Measurements from ENCODE around the gene LRRC58. TPM values are rescaled to one million over a fixed set of nuclear protein-coding genes. Genes with fewer than 3 reads are reported as not detected.
"Not testable (repeated sequence)": the region's sequence is repeated elsewhere in the genome, so short reads cannot be mapped to it uniquely, and the experiment has no call there.

Gene LRRC58
- total RNA-seq, 6 experiments from 2014 or later: 7.0 to 18.7 (median 10.3) TPM

DNA sequence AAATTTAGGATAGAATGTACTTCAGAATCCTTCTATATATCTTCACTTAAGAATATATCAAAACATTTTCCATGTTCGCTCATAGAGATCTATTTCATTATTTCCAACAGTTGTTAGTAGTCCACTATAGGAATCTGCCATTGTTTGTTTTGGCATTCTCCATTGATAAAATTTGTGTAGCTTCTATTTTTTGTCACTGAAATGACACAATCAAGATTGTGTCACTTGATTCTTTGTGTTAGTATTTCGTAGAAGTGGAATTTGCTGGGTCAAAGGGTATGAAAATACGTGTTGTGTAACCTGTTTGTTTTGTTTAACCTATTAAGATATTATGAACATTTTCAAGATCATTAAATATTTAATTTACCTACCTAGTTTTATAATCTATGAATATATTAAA is 48.2 kb downstream of the LRRC58 start:
- no peak overlapping the region for H3K27ac ChIP-seq
- TF ChIP-seq POLR2A (IDR thresholded peaks at IDR 0.05): no peak
- TF ChIP-seq, protein P1, sequence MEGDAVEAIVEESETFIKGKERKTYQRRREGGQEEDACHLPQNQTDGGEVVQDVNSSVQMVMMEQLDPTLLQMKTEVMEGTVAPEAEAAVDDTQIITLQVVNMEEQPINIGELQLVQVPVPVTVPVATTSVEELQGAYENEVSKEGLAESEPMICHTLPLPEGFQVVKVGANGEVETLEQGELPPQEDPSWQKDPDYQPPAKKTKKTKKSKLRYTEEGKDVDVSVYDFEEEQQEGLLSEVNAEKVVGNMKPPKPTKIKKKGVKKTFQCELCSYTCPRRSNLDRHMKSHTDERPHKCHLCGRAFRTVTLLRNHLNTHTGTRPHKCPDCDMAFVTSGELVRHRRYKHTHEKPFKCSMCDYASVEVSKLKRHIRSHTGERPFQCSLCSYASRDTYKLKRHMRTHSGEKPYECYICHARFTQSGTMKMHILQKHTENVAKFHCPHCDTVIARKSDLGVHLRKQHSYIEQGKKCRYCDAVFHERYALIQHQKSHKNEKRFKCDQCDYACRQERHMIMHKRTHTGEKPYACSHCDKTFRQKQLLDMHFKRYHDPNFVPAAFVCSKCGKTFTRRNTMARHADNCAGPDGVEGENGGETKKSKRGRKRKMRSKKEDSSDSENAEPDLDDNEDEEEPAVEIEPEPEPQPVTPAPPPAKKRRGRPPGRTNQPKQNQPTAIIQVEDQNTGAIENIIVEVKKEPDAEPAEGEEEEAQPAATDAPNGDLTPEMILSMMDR (IDR thresholded peaks at IDR 0.05): no peak
- H3K27me3 ChIP-seq: no peaks in the 10 kb centered on the region
- ATAC-seq (peak; percentile 55 to 88 (median 83)), DNase-seq (no peak)
- intact Hi-C loops (cut with DNase I): no loop called here
- no peaks in the 10 kb centered on the region for H3K9me3 ChIP-seq
- H3K4me1 ChIP-seq: peaks cover 0 to 11% (median 3%) of the 10 kb centered on the region in 4 donors
- H3K36me3 ChIP-seq: no peaks in the 10 kb centered on the region
- H3K4me3 ChIP-seq: no peak overlapping the region
- 23% methylated on average over 3 of the region's 3 CpGs for WGBS (ENCODE audit: insufficient coverage, low coverage, low lambda C conversion rate, missing lambda C conversion rate)

DNA sequence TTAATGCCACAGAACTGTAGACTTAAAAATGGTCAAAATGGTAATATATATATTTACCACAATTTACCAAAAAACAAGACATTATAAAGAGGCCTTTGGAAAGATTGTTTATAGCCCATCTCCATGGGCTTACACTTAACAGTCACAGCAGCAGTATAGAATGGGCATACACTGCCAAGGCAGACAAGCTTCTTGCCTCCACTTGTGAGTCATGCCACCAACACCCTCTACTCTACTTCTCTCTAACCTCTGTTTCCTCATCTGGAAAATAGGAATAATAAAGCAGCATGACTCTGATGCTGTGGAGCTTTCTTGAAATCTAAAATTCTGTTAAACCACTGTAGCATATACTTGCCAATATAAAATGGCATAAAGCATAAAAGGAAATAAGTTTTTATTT is 49.8 kb downstream of the LRRC58 start:
- intact Hi-C loops (cut with DNase I): no loop called here
- H3K36me3 ChIP-seq: no peaks in the 10 kb centered on the region
- TF ChIP-seq, protein P1 (IDR thresholded peaks at IDR 0.05): no peak
- no peak for TF ChIP-seq POLR2A (IDR thresholded peaks at IDR 0.05)
- H3K27ac ChIP-seq: no peak overlapping the region
- ATAC-seq: no peak
- no peak overlapping the region for H3K4me3 ChIP-seq
- DNase-seq: no peak
- H3K9me3 ChIP-seq: no peaks in the 10 kb centered on the region
- H3K27me3 ChIP-seq: no peaks in the 10 kb centered on the region
- peaks cover 0 to 11% (median 3%) of the 10 kb centered on the region in 4 donors for H3K4me1 ChIP-seq

DNA sequence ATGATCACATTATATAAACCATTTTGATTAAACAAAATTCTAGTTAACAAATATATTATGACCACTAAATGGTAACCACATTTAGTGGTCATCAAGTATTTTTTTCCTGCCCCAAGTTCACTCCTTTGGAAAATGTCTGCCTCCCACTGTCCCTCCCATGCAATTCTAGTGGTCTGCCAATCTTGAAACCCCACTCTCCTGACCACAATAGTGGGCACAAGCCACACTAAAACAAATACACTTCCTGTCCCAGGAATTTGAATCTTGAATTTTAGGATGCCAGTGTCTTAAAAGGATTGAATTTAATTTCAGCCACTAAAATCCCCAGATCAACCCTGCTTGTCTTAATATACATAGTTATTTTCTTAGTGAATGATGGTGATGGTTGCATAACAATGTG is 50.2 kb downstream of the LRRC58 start:
- DNase-seq (no peak), ATAC-seq (no peak)
- TF ChIP-seq, protein P1 (IDR thresholded peaks at IDR 0.05): no peak
- no peak for TF ChIP-seq POLR2A (IDR thresholded peaks at IDR 0.05)
- no peak overlapping the region for H3K27ac ChIP-seq
- intact Hi-C loops (cut with DNase I): no loop called here
- no peaks in the 10 kb centered on the region for H3K27me3 ChIP-seq
- no peaks in the 10 kb centered on the region for H3K36me3 ChIP-seq
- H3K4me1 ChIP-seq: peaks cover 0 to 11% (median 3%) of the 10 kb centered on the region in 4 donors
- H3K9me3 ChIP-seq: no peaks in the 10 kb centered on the region
- H3K4me3 ChIP-seq: no peak overlapping the region

DNA sequence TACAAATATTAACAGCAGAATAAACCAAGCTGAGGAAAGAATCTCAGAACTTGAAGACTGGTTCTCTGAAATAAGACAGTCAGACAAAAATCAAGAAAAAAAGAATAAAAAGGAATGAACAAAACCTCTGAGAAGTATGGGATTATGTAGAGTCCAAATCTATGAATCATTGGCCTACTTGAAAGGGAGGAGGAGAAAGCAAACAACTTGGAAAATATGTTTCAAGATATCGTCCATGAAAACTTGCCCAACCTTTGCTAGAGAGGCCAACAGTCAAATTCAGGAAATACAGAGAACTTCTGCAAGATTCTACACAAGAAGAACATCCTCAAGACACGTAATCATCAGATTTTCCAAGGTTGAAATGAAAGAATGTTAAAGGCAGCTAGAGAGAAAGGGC is 57.6 kb downstream of the LRRC58 start:
- H3K36me3 ChIP-seq; ATAC-seq; H3K4me1 ChIP-seq; intact Hi-C loops (cut with DNase I); DNase-seq; H3K27ac ChIP-seq; H3K27me3 ChIP-seq; H3K4me3 ChIP-seq; H3K9me3 ChIP-seq: not testable (repeated sequence)
- 78% methylated on average over 2 of the region's 2 CpGs for WGBS (ENCODE audit: insufficient coverage, low coverage, low lambda C conversion rate, missing lambda C conversion rate)

DNA sequence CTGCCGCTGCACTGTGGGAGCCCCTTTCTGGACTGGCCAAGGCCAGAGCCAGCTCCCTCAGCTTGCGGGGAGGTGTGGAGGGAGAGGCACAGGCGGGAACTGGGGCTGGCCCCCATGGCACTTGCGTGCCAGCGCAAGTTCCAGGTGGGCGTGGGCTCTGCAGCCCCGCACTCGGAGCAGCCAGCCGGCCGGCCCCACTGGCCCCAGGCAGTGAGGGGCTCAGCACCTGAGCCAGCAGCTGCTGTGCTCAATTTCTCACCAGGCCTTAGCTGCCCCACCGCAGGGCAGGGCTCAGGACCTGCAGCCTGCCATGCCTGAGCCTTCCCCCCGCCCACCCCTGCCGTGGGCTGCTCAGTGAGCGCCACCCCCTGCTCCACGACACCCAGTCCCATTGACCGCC is 59.5 kb downstream of the LRRC58 start:
- Histone ChIP-seq H3K9me3 (no peaks in the 10 kb centered on the region), H3K4me1 (peaks cover 0 to 6% (median 0%) of the 10 kb centered on the region in 4 donors), H3K4me3 (no peak overlapping the region), H3K36me3 (no peaks in the 10 kb centered on the region), H3K27me3 (no peaks in the 10 kb centered on the region), H3K27ac (no peak overlapping the region)
- WGBS (ENCODE audit: insufficient coverage, low coverage, low lambda C conversion rate, missing lambda C conversion rate): no CpG with 5 or more reads among the region's 16 CpGs
- ATAC-seq: no peak
- TF ChIP-seq, protein P1 (IDR thresholded peaks at IDR 0.05): no peak
- intact Hi-C loops (cut with DNase I): no loop called here
- no peak for DNase-seq

Measured in right lobe of liver (tissue), 6 donors.